GM13976 (cell line): ENCODE measurements around the gene HIP1.
A peak's percentile ranks its signal among the peaks of the same experiment; 100 is the strongest.
"Not testable (repeated sequence)": the region's sequence is repeated elsewhere in the genome, so short reads cannot be mapped to it uniquely, and the experiment has no call there.

Experiments
- DNase-seq: peaks from one replicate; pipeline ENCODE4 v3.0.0; 2012; ENCODE audit warnings: low spot score
- in situ Hi-C: fragments of 300-500 bp; cut with MboI; formaldehyde crosslinking; loops from one replicate; pipeline ENCODE4 v1.12.0; 2022; ENCODE audit warnings: low sequenced_read_pairs, mixed read lengths, inconsistent platforms; ENCODE audit not compliant: unreplicated experiment
- TF ChIP-seq, protein P1 (sequence below): IDR thresholded peaks from 2 replicates; pipeline ENCODE4 v1.5.1; 2012; ENCODE audit warnings: borderline replicate concordance, mild to moderate bottlenecking; ENCODE audit not compliant: insufficient read depth; ENCODE audit errors: extremely low read depth, missing control alignments, control extremely low read depth

Gene HIP1

DNA sequence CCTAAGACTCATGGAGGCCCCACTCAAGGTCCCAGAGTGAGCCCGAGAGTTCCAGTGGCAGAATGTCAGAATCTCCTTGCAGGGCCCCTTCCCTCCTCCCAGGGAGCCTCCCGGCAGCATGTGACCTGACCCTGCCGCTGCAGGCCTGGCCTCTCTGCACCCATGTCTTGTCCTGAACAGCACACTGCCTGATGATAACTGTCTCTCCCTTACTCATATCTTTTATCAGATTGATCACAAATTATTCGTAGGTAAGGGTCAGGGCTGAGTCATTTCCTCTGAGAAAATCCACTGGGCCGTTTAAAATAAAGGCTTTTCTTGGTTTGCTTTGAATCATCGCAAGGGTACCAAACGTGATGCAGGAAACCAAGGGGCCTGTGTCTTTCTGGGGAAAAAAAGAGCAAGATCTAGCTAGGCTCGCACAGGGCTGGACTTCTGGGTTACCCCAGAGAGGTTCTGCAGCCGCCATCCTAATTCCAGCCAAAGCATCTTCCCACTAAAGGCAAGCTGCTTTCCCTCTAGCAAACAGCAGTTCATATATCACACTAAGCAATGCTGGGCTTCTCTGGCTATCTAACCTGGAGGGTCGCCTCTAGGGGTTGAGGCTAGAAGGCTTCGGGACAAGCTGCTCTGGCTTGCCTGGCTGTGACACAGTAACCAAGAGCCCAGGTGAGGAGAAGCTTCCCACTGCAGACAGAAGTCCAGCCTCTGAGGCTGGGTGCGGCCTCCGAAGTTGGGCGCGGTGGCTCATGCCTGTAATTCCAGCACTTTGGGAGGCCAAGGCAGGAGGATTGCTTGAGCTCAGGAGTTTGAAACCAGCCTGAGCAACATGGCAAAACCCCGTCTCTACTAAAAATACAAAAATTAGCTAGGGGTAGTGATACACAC lies 141.8 kb downstream of the HIP1 start:
- TF ChIP-seq, protein P1, sequence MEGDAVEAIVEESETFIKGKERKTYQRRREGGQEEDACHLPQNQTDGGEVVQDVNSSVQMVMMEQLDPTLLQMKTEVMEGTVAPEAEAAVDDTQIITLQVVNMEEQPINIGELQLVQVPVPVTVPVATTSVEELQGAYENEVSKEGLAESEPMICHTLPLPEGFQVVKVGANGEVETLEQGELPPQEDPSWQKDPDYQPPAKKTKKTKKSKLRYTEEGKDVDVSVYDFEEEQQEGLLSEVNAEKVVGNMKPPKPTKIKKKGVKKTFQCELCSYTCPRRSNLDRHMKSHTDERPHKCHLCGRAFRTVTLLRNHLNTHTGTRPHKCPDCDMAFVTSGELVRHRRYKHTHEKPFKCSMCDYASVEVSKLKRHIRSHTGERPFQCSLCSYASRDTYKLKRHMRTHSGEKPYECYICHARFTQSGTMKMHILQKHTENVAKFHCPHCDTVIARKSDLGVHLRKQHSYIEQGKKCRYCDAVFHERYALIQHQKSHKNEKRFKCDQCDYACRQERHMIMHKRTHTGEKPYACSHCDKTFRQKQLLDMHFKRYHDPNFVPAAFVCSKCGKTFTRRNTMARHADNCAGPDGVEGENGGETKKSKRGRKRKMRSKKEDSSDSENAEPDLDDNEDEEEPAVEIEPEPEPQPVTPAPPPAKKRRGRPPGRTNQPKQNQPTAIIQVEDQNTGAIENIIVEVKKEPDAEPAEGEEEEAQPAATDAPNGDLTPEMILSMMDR = no peak
- in situ Hi-C loops = no loop called here
- DNase-seq = peak; percentile 61

DNA sequence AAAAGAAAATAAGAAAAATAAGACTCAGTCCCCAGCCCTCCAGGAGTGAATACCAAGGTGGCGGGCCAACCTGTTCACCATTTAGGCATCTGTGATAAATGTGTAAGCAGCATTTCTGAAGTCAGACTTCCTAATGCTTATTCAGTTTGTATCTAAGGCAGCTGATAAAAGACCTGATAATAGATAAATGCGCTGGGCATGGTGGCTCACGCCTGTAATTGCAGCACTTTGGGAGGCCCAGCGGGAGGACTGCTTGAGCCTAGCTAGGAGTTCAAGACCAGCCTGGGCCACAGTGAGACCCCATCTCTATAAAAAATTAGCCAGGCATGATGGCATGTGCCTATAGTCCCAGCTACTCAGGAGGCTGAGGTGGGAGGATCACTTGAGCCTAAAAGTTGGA lies 143.0 kb downstream of the HIP1 start:
- in situ Hi-C loops = no loop called here
- TF ChIP-seq, protein P1 = no peak
- no peak for DNase-seq

DNA sequence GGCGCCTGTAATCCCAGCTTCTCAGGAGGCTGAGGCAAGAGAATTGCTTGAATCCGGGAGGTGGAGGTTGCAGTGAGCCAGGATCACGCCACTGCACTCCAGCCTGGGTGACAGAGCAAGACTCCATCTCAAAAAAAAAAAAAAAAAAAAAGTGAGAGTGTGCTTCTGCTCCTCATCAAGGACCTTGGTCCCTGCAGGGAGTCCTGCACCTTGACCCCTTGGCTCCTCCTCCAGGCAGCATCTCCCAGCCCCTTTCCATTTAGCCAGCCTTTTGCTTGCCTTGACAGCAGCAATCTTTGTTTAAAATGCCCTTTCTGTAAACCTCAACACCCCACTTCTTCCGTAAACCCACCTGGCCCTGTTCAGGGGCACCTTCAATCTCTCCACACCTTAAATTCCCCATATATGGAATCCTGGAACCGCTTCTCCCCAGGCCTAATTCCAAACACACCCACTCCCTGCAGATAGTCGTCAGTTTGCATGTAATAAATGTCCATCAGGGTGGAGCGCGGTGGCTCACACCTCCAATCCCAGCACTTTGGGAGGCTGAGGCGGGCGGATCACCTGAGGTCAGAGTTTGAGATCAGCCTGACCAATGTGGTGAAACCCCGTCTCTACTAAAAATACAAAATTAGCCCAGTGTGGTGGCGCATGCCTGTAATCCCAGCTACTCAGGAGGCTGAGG lies 145.1 kb downstream of the HIP1 start:
- DNase-seq, in situ Hi-C loops: not testable (repeated sequence)

DNA sequence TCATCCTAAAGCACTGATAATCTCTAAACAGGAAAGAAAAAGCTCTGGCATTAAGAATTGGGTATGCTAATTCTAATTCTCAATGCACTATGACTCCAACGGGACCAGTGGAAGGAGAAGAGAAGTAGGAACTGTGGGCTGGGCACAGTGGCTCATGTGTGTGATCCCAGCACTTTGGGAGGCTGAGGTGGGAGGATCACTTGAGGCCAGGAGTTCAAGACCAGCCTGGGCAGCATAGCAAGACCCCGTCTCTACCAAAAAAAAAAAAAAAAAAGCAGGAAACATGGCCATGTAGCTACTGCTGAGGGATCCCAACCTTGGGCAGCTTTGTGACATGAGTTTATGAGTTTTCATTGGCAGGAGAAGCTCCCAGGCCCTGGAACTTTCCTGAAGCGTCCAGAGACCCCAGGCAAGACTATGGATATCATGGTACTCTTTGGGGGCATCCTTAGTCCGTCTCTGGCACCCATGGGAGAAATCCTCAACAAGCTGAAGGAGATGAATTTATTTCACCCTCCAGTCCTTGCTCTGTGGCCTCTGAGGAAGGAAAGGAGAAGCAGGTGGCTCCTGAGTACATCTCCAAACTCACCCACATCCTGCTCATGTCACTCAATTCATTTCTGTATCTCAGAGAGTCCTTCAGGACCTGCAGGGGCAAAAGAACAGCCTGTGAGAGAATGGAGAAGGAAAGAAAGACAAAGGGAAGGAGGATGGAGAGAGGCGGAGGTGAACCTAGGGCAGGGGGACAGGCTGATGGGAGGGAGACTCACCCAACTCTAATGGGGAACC lies 147.1 kb downstream of the HIP1 start:
- TF ChIP-seq, protein P1 = no peak
- in situ Hi-C loops = no loop called here
- DNase-seq = no peak

DNA sequence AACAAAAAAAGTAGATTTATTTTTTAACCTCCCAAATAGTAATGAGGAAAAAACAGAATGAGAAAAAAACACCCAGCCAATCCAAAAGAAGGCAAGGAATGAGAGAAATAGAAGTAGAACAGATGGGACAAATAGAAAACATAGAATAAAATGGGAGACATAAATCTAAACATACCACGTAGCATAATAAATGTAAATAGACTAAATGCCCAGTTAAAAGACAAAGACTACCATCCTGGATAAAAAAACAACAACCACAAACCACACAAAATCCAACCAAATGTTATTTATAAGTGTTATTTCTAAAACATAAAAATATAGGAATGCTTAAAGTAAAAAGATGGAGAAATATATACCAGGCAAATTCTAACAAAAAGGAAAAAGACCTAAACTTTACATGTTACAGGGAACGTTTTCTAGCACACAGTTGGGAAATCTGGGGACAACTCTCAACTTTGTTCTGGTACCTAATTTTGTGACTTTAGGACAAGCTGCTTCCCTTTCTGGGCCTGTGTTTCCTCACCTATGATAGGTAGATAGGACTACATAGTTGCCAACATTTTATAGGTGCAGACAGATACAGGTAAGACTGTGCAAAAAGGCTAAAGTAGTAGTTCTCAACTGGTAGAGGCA lies 148.3 kb downstream of the HIP1 start:
- TF ChIP-seq, protein P1 = no peak
- in situ Hi-C loops = no loop called here

DNA sequence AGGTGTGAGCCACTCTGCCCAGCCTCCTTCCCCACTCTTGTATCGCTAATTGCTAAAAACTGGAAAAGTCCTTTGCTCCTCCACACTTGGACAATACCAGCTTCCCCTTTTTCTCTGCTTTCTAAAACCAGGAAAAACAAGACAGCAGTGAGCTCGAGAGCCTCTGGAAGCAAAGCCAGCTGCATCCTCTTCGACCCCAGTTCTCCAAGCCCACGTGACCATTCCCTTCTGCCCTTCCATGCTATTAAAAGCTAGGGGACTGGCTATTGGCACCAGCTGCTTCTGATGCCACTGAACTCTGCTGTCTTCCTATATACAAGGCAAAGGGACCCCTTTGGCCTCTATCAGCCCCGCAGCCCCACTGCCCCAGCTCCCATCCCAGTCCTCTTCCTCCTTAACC lies 154.4 kb downstream of the HIP1 start:
- TF ChIP-seq, protein P1 = no peak
- in situ Hi-C loops = no loop called here
- DNase-seq = no peak

More for the DNA sequence above, 148.3 kb downstream of the HIP1 start:
- DNase-seq = no peak
